KMS-11 (cell line): ENCODE measurements around the gene IL1R1.

Experiments used
- H2AFZ ChIP-seq: fragments of 200-600 bp; sonication (generic); 2 replicates; pipeline ENCODE4 v1.6.1; 2016; ENCODE audit warnings: antibody characterized with exemption, mixed run types, low read depth
- H3K27ac ChIP-seq: fragments of 200-600 bp; sonication (generic); 2 replicates; pipeline ENCODE4 v1.6.1; 2016; ENCODE audit warnings: mild to moderate bottlenecking, mixed run types
- H3K27me3 ChIP-seq: fragments of 200-600 bp; sonication (generic); 2 replicates; pipeline ENCODE4 v1.6.1; 2017; ENCODE audit warnings: mild to moderate bottlenecking, low read depth, mixed run types, moderate library complexity; ENCODE audit not compliant: insufficient read depth
- H3K36me3 ChIP-seq: fragments of 200-600 bp; sonication (generic); 2 replicates; pipeline ENCODE4 v1.6.1; 2017; ENCODE audit warnings: mild to moderate bottlenecking, mixed run types; ENCODE audit not compliant: insufficient read depth
- H3K4me1 ChIP-seq: fragments of 200-600 bp; sonication (generic); 2 replicates; pipeline ENCODE4 v1.6.1; 2016; ENCODE audit warnings: mild to moderate bottlenecking, low read depth, mixed run types; ENCODE audit not compliant: poor library complexity, severe bottlenecking
- H3K4me2 ChIP-seq: fragments of 200-600 bp; sonication (generic); 2 replicates; pipeline ENCODE4 v1.7.0; 2016; ENCODE audit warnings: mild to moderate bottlenecking, mixed run types
- H3K4me3 ChIP-seq: fragments of 200-600 bp; sonication (generic); IDR thresholded peaks from 2 replicates; pipeline ENCODE4 v1.6.1; 2017; ENCODE audit warnings: low read depth, low read length, mixed read lengths; ENCODE audit not compliant: insufficient read depth
- H3K79me2 ChIP-seq: fragments of 200-600 bp; sonication (generic); 2 replicates; pipeline ENCODE4 v1.6.1; 2016; ENCODE audit warnings: low read depth, mixed run types; ENCODE audit not compliant: insufficient read depth
- H3K9ac ChIP-seq: fragments of 200-600 bp; sonication (generic); 2 replicates; pipeline ENCODE4 v1.6.1; 2016; ENCODE audit warnings: mild to moderate bottlenecking, mixed run types
- H4K20me1 ChIP-seq: fragments of 200-600 bp; sonication (generic); 2 replicates; pipeline ENCODE4 v1.6.1; 2016; ENCODE audit warnings: mild to moderate bottlenecking, mixed run types; ENCODE audit not compliant: insufficient read depth
- TF ChIP-seq, protein P1 (sequence below): fragments of 200-600 bp; sonication (generic); conservative IDR thresholded peaks from 2 replicates; pipeline ENCODE4 v1.6.1; 2017; ENCODE audit warnings: low read depth, mild to moderate bottlenecking, antibody characterized with exemption, low read length, moderate library complexity, mixed read lengths

The IL1R1 gene

DNA sequence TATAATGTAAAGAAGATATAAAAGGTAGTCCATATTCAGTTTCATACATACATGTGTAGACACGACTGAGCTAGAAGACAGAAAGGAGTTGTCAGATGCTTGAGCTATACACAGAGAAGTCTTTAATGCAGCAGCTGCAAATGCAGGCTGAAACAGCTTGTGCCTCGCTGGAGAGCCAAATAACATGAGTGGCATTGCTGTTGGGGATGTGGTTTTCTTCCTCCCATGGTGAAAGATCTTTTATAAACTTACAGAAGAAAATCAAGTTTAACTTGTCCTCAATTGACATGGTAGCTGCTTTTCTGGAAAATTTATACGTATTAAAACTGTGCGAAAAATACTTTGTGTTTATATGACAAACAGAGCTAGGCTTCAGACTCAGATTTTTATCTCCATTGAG, 16.4 kb upstream of the IL1R1 start:
- H3K36me3 ChIP-seq: no peaks in the 10 kb centered on the region
- no peaks in the 10 kb centered on the region for H3K79me2 ChIP-seq
- no peaks in the 10 kb centered on the region for H4K20me1 ChIP-seq
- no peak overlapping the region for H3K27ac ChIP-seq
- H3K4me1 ChIP-seq: no peaks in the 10 kb centered on the region
- H3K9ac ChIP-seq: no peak overlapping the region
- TF ChIP-seq, protein P1, sequence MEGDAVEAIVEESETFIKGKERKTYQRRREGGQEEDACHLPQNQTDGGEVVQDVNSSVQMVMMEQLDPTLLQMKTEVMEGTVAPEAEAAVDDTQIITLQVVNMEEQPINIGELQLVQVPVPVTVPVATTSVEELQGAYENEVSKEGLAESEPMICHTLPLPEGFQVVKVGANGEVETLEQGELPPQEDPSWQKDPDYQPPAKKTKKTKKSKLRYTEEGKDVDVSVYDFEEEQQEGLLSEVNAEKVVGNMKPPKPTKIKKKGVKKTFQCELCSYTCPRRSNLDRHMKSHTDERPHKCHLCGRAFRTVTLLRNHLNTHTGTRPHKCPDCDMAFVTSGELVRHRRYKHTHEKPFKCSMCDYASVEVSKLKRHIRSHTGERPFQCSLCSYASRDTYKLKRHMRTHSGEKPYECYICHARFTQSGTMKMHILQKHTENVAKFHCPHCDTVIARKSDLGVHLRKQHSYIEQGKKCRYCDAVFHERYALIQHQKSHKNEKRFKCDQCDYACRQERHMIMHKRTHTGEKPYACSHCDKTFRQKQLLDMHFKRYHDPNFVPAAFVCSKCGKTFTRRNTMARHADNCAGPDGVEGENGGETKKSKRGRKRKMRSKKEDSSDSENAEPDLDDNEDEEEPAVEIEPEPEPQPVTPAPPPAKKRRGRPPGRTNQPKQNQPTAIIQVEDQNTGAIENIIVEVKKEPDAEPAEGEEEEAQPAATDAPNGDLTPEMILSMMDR: no peak
- no peak overlapping the region for H3K4me3 ChIP-seq
- no peak overlapping the region for H2AFZ ChIP-seq
- no peak overlapping the region for H3K4me2 ChIP-seq
- H3K27me3 ChIP-seq: no peaks in the 10 kb centered on the region

DNA sequence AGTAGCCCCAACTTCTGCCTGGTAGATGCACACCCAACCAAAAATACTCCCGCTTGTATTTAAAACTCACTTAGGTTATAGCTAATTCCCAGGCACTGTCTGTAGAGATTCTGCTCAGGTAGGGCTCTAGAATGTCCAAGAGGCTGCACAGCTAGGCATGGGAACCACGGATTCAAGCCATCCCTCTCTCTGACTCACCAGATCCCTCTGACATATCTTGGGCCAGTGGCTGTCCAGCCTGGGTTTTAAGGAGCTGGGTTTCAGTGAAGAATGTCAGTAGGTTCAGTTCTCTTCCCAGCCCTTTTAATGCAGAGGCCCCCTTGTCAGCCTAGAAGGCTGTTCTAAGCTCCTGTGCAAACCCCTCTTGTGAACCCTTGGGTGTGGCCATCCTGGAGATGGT, 15.9 kb upstream of the IL1R1 start:
- Histone ChIP-seq H3K4me1 (no peaks in the 10 kb centered on the region), H3K36me3 (no peaks in the 10 kb centered on the region), H4K20me1 (no peaks in the 10 kb centered on the region), H3K27ac (no peak overlapping the region), H3K79me2 (no peaks in the 10 kb centered on the region), H2AFZ (no peak overlapping the region), H3K27me3 (no peaks in the 10 kb centered on the region), H3K4me2 (no peak overlapping the region), H3K4me3 (no peak overlapping the region), H3K9ac (no peak overlapping the region)
- TF ChIP-seq, protein P1: no peak

DNA sequence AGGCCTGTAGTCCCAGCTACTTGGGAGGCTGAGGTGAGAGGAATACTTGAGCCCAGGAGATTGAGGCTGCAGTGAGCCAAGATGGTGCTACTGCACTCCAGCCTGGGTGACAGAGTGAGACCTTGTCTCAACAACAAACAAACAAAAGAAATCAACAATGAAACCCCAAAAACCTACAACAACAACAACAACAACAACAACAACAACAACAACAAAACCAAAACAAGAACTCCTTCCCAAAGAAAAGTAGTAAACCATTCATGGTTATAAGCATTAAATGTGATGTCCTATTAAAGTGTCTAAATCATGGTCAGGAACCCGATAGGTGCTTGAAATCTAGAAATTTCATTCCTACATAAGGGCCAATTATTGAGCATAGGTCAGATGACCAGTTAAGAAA, 13.5 kb upstream of the IL1R1 start:
- TF ChIP-seq, protein P1: no peak
- H3K27ac ChIP-seq: no peak overlapping the region
- no peaks in the 10 kb centered on the region for H3K36me3 ChIP-seq
- H3K9ac ChIP-seq: no peak overlapping the region
- H3K79me2 ChIP-seq: no peaks in the 10 kb centered on the region
- H3K4me1 ChIP-seq: no peaks in the 10 kb centered on the region
- H3K4me2 ChIP-seq: no peak overlapping the region
- H4K20me1 ChIP-seq: no peaks in the 10 kb centered on the region
- H2AFZ ChIP-seq: no peak overlapping the region
- H3K27me3 ChIP-seq: no peaks in the 10 kb centered on the region
- no peak overlapping the region for H3K4me3 ChIP-seq

DNA sequence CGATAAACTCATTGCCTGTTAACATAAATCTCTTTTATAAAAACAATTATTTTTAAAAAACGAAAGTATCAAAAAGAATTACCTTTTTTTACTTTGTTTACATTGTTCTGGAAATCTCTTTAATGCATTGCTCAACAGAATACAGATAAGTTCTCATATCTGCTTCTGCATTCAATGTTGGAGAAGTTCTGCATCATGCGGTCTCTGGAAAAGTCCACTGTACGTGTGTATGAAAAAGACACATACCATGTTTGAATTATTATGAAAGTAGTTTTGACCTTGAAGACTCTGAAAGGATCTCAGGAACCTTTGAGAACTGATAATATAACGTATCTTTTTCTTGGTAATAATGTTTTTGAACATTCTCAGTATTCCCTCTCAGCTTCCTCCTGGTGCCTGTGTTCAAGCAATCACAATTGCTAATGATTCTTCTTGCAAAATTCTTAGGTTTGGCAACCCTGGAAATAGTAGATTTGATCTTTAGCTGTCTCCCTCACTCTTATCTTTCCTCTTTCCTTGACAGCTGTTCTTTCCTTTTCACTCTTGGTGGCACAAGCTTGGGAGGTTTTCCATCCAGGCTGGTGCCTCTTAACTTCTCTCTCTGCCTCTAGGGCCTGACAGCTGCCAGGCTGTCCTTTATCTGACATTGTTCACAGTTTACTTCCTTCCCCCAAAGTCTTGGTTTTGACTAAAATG, 12.4 kb upstream of the IL1R1 start:
- Histone ChIP-seq H3K9ac (no peak overlapping the region), H3K27ac (no peak overlapping the region), H2AFZ (no peak overlapping the region), H3K4me1 (no peaks in the 10 kb centered on the region), H4K20me1 (no peaks in the 10 kb centered on the region), H3K27me3 (no peaks in the 10 kb centered on the region), H3K79me2 (no peaks in the 10 kb centered on the region), H3K4me3 (no peak overlapping the region), H3K4me2 (no peak overlapping the region), H3K36me3 (no peaks in the 10 kb centered on the region)
- TF ChIP-seq, protein P1: no peak
